GM11168 (cell line): ENCODE results near the gene SLC6A7.

Experiments
- in situ Hi-C: fragments of 300-500 bp; cut with MboI; formaldehyde crosslinking; loops from one replicate; pipeline ENCODE4 v1.12.0; 2022; ENCODE audit warnings: low sequenced_read_pairs; ENCODE audit not compliant: unreplicated experiment

The SLC6A7 gene

GRCh38 chr5:150167512-150167850, 22.4 kb upstream of the SLC6A7 start:
- in situ Hi-C loops, result loop anchor here (25.0 kb wide), 1 partner anchor 170 kb away; no protein-coding TSS in a partner anchor

- in situ Hi-C loops, result loop anchor here (25.0 kb wide), 1 partner anchor 169 kb away; no protein-coding TSS in a partner anchor
Observed at GRCh38 chr5:150167908-150168307, 22.0 kb upstream of the SLC6A7 start.

GRCh38 chr5:150168864-150169263, 21.0 kb upstream of the SLC6A7 start:
- in situ Hi-C loops, result loop anchor here (25.0 kb wide), 1 partner anchor 168 kb away; no protein-coding TSS in a partner anchor

DNA sequence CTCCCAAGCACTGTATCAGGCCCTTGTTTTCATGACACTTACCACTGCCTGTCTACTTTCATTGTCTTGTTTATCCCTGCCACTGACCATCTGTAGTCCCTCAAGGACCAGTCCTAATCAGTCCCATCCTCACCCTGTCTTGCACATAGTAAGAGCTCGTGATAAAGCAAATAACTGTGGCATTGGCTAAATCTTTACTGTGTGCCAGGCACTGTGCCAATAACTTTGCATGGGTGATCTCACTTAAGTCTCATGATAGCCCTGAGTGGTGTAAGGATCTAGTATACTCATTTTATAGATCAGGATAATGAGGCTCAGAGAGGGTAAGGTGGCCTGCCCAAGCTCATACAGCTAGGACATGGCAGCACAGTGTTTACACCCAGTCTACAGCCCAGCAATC, 17.7 kb upstream of the SLC6A7 start:
- in situ Hi-C loops, result loop anchor here (25.0 kb wide), 1 partner anchor 165 kb away; no protein-coding TSS in a partner anchor

DNA sequence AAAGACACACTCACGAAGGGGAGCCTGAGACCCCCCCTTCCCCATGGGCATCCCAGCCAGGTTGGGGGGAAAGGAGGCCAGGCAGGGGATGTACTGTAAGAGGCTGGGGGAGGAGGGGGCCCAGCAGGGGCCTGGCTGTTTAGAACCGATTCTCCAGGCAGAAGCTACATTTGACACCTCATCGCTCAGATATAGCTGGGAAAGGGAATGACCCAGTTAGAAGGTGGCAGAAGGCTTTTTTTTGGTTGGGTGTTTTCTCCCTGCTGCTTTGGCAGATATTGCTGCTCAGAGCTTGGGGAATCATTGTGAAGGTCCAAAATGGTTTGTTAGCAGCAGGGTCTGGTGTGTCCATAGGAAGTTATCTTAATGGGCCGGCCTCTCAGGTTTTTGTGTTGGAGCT, 17.3 kb upstream of the SLC6A7 start:
- in situ Hi-C loops, result loop anchor here (25.0 kb wide), 1 partner anchor 165 kb away; no protein-coding TSS in a partner anchor

DNA sequence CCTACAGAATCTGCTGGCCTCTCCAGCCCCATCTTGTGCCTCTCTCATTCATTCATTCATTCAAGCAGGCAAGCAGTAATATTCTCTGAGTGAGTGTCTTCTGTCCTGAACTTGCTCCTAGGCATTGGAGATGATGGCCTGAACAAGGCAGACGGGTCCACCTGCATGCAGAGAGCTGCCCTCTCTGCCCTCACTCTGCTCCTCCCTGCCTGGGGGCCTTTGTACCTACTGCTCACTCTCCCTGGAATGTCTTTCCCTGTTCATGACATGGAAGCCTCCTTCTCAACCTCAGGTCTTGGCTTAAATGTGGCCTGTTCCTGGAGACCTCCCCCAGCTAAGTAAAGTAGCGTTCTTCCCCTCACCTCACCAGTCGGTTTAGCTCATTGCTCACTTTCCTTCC, 16.7 kb upstream of the SLC6A7 start:
- in situ Hi-C loops, result loop anchor here (25.0 kb wide), 1 partner anchor 164 kb away; no protein-coding TSS in a partner anchor

GRCh38 chr5:150174285-150174684, 15.6 kb upstream of the SLC6A7 start:
- in situ Hi-C loops, result loop anchor here (25.0 kb wide), 1 partner anchor 163 kb away; no protein-coding TSS in a partner anchor

DNA sequence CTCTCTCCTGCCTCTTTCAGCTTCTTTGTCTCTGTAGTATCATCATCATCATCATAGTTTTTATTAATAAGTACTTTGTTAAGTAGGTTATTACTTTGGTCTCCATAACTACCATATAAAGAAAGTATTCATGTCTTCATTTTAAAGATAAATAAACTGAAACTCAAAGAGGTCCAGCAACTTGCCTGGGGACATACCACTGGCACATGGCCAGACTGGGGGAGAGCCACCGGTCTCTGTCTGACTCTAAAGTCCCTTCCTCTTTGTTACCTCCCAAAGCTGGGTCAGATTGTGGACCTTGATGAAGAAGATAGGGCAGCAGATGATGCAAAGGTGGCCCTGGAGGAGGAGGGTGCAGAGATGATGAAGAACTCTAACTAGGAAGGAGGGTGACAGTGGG, 14.8 kb upstream of the SLC6A7 start:
- in situ Hi-C loops, result no loop called here

DNA sequence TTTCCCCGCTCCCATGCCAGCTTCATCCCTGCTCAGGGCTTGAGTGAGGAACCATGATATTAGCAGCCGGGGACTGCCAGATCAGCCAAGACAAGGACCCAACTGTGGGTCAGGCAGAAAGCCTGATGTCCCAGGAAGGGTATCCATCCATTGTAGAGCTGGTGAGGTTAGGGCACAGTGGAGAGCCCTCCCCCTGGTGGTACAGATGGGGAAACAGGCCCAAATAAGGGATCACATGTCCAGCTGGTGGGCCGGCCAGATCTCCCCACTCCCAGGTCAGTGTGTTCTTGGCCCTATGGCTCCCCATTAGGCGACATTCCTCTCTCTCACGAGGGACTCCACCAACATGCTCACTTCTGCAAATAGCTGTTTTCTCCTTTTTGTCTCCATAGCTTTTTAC, 14.3 kb upstream of the SLC6A7 start:
- in situ Hi-C loops, result no loop called here

- in situ Hi-C loops, result no loop called here
Observed at GRCh38 chr5:150176745-150177477, 13.0 kb upstream of the SLC6A7 start.

DNA sequence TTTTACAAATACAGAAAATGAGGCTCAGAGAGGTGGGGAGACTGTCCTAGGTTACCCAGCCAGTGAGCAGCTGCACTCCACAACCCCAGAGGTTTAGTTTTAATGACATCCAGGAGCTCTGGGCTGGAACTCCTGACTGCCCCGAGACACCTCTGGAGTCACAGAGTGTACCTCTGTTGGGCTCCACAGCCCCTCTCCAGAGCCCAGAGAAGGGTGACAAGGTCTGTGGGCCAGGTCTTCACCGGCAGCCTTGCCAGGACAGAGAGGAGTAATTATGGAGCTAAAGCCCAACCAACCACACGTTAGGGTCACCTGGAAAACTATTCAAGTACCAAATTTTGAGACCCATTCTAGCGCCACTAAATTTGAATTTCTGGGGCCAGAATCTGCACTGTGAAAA, 12.1 kb upstream of the SLC6A7 start:
- in situ Hi-C loops, result no loop called here

- in situ Hi-C loops, result no loop called here
Observed at GRCh38 chr5:150178262-150178661, 11.6 kb upstream of the SLC6A7 start.

GRCh38 chr5:150179019-150179620, 10.7 kb upstream of the SLC6A7 start:
- in situ Hi-C loops, result no loop called here

GRCh38 chr5:150180241-150181026, 9.4 kb upstream of the SLC6A7 start:
- in situ Hi-C loops, result no loop called here

DNA sequence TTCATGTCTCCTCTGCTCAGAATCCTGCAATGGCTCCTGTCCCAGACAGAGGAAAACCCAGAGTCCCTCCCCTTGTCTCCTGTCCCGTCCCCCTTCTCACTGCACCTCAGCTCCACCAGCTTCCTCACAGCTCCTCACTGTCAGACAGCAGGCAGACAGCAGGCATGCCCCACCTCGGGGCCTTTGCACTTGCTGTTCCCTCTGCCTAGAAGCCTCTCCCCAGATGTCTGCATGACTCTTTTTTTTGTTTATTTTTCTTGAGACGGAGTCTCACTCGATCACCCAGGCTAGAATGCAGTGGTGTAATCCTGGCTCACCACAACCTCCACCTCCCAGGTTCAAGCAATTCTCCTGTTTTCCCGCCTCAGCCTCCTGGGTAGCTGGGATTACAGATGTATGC, 8.8 kb upstream of the SLC6A7 start:
- in situ Hi-C loops, result no loop called here

GRCh38 chr5:150181766-150182545, 7.9 kb upstream of the SLC6A7 start:
- in situ Hi-C loops, result no loop called here

- in situ Hi-C loops, result no loop called here
Observed at GRCh38 chr5:150182774-150183173, 7.1 kb upstream of the SLC6A7 start.

DNA sequence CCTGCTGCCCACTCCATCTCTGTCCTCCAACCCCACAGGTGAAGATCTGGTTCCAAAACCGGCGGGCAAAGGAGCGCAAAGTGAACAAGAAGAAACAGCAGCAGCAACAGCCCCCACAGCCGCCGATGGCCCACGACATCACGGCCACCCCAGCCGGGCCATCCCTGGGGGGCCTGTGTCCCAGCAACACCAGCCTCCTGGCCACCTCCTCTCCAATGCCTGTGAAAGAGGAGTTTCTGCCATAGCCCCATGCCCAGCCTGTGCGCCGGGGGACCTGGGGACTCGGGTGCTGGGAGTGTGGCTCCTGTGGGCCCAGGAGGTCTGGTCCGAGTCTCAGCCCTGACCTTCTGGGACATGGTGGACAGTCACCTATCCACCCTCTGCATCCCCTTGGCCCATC, 6.4 kb upstream of the SLC6A7 start:
- in situ Hi-C loops, result no loop called here

DNA sequence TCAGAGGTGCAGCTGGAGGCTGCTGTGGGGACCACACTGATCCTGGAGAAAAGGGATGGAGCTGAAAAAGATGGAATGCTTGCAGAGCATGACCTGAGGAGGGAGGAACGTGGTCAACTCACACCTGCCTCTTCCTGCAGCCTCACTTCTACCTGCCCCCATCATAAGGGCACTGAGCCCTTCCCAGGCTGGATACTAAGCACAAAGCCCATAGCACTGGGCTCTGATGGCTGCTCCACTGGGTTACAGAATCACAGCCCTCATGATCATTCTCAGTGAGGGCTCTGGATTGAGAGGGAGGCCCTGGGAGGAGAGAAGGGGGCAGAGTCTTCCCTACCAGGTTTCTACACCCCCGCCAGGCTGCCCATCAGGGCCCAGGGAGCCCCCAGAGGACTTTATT, 5.9 kb upstream of the SLC6A7 start:
- in situ Hi-C loops, result no loop called here
